ENCODE measurements around the gene CNGA2. TPM values are rescaled to one million over a fixed set of nuclear protein-coding genes. Genes with fewer than 3 reads are reported as not detected.

Gene CNGA2
- polyA plus RNA-seq, 3 donors = not detected

DNA sequence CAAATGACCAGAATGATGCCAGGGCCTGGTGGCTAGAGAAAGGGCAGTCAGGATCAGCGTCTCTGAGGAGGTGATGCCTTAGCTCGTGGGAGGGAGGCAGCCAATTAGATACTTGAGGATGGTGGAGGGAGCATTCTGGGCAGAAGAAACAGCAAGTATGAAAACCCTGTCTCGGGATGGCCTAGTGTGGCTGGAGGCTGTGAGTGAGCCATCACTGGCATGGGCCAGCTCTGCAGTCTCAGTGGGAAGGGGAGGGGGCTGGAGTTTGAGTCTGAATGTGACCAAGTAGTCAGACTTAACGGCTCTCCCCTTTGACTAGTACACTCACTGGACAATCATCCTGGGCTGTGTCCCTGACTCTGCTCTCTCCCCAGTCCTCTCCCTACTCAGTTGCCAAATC is 7.1 kb downstream of the CNGA2 start:
- H3K27ac ChIP-seq (ENCODE audit: low read depth, low read length) = no peak overlapping the region
- WGBS, 3 donors = 71 to 91% (median 77%) methylated on average over 3 to 4 of the region's 4 CpGs

DNA sequence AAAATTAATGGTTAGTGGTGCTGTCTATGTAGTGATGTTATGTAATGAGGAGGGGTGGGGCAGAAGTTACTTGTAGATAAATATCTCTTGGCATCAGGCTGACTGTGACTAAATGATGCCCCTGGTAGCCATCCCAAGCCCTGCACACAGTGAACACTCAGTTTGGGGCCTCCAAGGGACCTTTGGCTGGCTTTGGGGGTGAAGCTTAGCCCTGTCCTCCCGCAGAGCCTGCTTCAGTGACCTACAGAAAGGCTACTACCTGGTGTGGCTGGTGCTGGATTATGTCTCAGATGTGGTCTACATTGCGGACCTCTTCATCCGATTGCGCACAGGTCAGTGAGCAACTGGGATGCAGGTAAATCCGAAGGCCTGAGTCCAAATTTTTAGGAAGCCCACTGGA is 7.8 kb downstream of the CNGA2 start:
- WGBS, 3 donors = 85 to 93% (median 85%) methylated on average over 5 of the region's 5 CpGs

DNA sequence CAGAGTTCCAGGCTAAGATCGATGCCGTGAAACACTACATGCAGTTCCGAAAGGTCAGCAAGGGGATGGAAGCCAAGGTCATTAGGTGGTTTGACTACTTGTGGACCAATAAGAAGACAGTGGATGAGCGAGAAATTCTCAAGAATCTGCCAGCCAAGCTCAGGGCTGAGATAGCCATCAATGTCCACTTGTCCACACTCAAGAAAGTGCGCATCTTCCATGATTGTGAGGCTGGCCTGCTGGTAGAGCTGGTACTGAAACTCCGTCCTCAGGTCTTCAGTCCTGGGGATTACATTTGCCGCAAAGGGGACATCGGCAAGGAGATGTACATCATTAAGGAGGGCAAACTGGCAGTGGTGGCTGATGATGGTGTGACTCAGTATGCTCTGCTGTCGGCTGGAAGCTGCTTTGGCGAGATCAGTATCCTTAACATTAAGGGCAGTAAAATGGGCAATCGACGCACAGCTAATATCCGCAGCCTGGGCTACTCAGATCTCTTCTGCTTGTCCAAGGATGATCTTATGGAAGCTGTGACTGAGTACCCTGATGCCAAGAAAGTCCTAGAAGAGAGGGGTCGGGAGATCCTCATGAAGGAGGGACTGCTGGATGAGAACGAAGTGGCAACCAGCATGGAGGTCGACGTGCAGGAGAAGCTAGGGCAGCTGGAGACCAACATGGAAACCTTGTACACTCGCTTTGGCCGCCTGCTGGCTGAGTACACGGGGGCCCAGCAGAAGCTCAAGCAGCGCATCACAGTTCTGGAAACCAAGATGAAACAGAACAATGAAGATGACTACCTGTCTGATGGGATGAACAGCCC is 9.3 kb downstream of the CNGA2 start:
- WGBS, 3 donors = 89 to 95% (median 89%) methylated on average over 19 to 21 of the region's 21 CpGs

More for the DNA sequence above, 7.8 kb downstream of the CNGA2 start:
- H3K27ac ChIP-seq (ENCODE audit: low read depth, low read length) = no peak overlapping the region

DNA sequence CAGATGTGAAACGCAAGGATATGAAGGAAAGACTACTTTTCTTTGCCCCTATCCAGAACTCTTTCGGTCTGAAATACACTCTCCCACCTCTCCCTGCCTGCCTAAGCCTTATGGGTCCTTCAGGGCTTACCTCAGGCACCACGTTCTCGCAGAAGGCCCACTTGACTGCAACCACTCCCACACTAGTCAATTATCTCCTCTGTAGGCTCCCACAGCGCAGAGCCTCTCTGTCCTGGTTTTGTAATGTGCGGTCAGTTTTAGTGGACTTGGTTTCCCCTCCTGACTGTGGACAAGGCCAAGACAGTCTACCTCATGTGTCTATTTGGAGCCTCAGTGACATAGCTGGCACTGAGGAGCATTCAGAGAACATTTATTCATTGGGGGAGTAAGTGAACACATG is 11.1 kb downstream of the CNGA2 start:
- 65 to 88% (median 70%) methylated on average over 6 of the region's 6 CpGs for WGBS, 3 donors
- no peak overlapping the region for H3K27ac ChIP-seq (ENCODE audit: low read depth, low read length)

More for the DNA sequence above, 9.3 kb downstream of the CNGA2 start:
- H3K27ac ChIP-seq (ENCODE audit: low read depth, low read length) = no peak overlapping the region

DNA sequence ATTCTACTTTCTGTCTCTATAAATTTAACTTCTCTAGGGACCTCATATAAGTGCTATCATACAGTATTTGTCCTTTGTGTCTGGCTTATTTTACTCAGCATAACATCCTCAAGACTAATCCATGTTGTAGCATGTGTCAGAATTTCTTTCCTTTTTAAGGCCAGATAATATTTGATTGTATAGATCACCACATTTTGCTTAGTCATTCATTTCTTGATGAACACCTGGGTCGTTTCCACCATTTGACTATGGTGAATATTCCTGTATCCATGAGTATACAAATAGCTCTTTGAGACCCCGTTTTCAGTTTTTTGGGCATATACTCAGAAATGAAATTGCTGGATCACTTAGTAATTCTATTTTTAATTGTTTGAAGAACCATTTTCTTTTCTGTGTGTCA is 12.0 kb downstream of the CNGA2 start:
- 46 to 73% (median 60%) methylated on average over 2 of the region's 2 CpGs for WGBS, 3 donors
- H3K27ac ChIP-seq (ENCODE audit: low read depth, low read length) = no peak overlapping the region

DNA sequence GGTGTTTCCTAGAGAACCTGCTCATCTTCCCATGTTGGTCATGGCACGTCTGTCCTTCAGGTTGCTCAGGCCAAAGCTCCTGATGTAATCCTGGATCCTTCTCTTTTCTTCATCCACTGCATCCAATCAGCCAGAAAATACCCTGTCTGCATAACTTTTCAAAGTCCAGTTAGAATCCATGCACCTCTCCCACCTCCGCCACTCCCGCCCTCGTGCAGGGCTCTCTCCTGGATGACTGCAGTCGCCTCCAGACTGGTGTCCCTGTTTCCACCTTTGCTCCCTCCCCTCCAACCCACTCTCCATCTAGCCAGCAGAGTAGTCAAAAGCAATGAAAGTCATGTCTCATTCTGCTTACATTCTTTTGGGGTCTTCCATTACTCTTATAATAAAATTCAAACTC is 16.0 kb downstream of the CNGA2 start:
- 92 to 97% (median 95%) methylated on average over 5 of the region's 5 CpGs for WGBS, 3 donors
- no peak overlapping the region for H3K27ac ChIP-seq (ENCODE audit: low read depth, low read length)

DNA sequence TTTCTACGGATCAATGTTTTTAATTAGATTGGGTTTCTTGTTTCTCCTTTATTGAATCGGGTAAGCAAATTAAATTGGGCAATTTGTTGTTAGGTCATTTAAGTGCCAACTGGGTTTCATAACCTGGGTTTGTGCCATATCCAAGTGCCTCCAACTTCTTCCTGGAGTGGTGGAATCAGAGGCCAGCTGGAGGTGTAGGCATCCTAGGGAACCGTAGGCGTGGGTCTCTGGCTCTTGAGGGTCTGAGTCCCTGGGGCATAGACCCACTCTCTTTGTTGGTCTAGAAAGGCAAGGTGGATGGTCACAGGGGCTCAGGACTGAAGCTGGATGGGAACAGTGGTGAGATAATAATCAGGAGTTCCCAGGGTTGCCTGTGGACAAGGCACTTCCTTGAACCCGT is 18.3 kb downstream of the CNGA2 start:
- H3K27ac ChIP-seq (ENCODE audit: low read depth, low read length) = no peak overlapping the region
- WGBS, 3 donors = 43 to 71% (median 63%) methylated on average over 5 of the region's 5 CpGs

DNA sequence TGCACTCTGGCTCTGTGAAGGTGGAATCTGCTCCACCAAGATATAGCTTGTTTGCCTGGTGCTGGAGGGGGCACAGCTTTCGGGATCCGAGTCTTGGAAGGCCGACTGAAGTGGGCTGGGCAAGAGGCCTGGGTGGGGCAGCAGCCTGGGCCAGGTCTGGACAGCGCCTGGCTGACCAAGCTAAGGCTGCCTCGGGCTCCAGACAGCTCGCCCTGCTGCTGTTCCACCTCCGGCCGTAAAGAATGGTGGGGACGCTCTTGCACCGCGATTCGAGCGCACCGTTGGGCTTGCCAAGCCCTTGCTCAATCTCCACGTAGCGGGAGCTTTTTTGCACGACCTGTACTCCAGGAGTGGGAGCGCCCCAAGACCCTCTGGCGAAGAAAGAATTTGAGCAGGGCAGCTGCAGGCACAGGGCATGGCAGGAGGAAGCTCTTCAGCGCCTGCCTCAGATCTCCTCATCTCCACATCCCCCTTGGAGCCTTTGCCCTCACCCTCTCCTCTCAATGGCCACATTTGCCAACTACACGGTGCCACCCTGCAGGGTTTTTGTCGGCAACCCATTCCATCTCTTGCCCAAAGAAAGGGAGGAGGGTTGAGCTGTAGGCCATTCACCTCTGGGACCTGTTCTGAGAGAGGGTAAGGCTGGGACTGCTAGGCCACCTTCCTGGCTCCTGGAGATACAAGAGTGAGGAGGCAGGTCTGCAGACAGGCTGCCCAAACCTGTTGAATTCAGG is 18.9 kb downstream of the CNGA2 start:
- H3K27ac ChIP-seq (ENCODE audit: low read depth, low read length) = no peak overlapping the region
- WGBS, 3 donors = 7 to 12% (median 11%) methylated on average over 6 to 22 of the region's 22 CpGs

DNA sequence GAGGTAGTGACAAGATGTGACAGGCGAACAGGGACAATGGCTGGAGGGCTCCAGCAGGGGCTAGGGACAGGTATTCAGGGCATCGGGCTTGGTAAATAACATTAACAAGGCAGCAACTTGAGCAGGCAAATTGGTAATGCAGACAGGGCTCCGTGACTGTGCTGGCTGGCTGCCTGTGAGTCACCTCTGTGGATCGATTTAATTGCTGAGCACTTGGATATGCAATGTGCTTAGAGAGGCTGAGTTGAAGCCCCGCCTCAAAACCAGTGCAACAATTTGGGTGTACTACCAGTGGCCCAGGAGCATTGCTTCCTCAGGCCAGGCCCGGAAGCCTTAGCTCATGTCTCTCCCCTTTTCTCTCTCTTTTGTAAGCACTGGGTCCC is 19.5 kb downstream of the CNGA2 start:
- 58 to 71% (median 68%) methylated on average over 6 of the region's 6 CpGs for WGBS, 3 donors
- H3K27ac ChIP-seq (ENCODE audit: low read depth, low read length) = no peak overlapping the region

DNA sequence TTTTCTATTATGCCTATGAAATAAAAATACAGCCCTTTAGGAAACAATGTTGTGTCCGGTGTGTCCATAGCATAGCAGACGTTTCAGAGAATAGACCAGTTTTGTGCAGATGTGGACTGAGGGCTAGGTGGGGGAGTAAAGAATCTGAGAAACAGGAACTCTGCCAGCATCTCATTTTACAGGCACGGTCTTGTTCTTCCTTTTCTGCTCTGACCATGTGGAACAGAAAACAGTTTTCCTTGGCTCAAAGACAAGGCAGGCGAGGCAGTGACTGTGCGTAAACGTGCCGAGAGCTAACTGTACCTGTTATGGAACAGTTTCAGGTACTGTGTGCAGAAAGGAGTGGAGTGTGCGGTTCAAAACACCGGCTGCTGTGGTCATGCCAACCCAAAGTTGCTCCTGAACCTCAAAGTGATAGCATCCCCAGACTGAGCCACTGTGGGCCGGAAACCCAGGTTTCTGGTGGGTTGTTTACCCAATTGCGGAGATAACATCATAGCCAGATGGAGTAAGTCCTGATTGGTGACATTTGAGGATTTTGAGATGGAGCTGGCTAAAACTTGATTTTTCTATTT is 20.2 kb downstream of the CNGA2 start:
- 71 to 77% (median 73%) methylated on average over 11 of the region's 11 CpGs for WGBS, 3 donors
- H3K27ac ChIP-seq (ENCODE audit: low read depth, low read length) = no peak overlapping the region

DNA sequence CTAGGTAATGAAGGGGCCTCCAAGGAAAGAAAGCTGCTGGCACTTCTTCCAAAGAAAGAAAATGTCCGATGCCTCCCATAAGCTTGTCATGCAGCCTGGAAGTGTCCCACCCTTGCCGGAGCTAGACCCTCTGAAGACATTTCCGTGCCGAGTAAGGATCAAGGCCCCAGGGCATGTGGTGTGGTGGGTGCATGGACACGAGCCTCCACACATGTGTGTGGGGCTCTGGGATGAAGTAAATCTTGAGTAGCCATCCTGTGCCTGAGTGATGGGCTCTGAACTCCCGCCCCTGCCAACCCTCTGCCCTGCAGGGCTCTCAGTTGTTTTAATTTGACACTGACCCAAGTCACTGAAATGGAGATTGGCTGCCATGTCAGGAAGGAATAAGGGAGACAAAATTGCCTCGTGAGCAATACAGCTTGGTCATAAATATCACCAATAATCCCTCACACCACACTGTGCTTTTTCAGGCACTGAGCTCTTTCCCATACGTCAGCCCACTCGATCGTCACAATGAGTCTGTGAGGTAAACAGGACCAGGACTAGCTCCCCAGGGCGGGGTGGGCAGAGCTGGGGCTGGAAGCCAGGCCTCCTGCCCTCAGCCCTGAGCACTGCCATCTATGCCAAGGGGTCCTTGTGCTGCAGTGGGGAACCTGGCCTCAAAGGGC is 24.6 kb downstream of the CNGA2 start:
- WGBS, 3 donors = 79 to 89% (median 89%) methylated on average over 11 of the region's 11 CpGs
- no peak overlapping the region for H3K27ac ChIP-seq (ENCODE audit: low read depth, low read length)

DNA sequence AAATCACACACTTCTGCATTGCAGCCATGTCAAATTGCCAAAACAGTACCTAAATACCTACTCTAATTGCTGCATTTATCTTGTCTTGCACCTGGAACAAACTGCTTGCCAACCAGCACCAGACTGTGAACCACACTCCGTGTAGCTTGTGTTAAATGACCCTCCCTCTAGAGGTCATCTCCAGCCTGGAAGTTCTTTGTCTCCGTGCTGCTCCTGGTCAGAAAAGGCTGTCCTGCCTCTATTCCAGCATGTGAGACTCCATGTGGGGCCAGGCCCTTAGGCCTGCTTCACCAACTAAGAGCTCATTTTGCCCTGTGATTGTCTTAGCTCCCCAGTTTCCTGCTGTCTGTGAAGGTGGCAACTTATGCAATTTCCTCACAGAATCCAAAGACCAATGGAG is 28.3 kb downstream of the CNGA2 start:
- 52 to 65% (median 61%) methylated on average over 2 of the region's 2 CpGs for WGBS, 3 donors
- H3K27ac ChIP-seq (ENCODE audit: low read depth, low read length) = no peak overlapping the region

DNA sequence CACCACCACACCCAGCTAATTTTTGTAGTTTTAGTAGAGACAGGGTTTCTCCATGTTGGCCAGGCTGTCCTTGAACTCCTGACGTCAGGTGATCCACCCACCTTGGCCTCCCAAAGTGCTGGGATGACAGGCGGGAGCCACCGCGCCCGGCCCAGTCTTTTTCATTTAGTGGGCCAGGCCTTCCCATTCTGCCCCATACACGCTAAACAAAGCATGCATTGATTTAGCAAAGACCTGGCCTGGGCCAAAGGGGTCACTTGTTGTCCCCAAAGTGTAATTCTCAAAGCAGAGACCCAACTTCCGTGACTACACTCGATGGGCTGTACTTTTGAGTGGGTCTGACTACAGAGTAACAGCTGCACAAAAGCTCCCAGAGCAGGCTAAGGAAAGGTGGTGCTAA is 29.2 kb downstream of the CNGA2 start:
- 93 to 96% (median 94%) methylated on average over 8 of the region's 8 CpGs for WGBS, 3 donors
- no peak overlapping the region for H3K27ac ChIP-seq (ENCODE audit: low read depth, low read length)

DNA sequence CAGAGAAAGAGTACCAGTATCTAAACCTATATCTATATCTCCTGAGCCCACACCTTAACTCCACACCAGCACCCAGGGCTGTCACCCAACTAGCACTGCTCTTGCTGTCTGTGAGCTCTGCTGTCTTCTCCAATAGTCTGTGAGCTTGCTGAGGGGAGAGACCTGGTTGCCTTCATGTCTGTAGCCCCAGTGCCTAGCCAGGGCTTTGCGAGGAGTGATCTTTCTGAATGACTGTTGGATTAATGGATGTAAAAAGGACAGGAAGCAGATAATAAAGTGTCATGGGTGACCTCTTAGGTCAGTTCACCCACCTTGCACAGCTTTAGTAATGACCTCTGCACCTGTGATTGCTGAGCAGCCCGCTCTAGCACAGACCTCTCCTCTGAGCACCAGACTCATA is 30.5 kb downstream of the CNGA2 start:
- no peak overlapping the region for H3K27ac ChIP-seq (ENCODE audit: low read depth, low read length)
- WGBS, 3 donors = 75 to 100% (median 83%) methylated on average over 2 of the region's 2 CpGs

DNA sequence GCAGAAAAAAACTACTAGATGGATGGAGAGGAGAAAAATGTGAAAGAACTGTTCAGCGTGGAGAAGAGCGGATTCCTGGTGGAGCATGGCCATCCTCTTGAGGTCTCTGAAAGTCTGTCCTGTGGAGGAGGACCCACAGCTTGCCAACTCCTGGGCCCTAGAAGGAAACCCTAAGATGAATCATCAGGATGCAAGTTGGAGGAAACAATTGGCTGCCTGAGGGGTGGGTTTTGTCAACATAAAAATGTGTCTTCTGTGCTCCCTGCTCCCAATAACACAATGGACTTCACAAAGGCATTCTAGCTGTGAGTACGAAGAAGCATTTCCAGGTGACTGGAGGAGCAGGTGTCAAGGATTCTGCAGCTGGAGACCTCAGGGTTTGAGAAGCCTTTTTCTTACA is 37.2 kb downstream of the CNGA2 start:
- 82 to 86% (median 83%) methylated on average over 3 of the region's 3 CpGs for WGBS, 3 donors

DNA sequence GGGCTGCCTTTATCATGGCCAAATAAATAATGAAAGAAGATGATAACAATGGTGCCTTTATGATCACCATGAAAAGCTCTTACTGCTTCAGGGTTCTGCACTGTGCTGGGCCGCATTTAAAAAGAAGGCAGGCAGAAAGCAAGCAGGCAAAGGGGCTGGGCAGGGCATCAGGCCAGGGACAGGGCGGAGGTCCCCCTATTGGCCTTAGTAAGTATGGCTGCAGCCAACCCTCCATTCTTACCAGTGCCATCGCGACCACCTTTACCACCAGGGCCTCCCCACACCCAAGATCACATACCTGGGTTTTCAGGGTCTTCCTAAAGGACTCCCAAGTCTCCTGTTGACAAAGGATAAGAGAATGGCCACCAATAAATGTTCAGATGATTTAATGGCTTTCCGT is 38.9 kb downstream of the CNGA2 start:
- WGBS, 3 donors = 71 to 87% (median 83%) methylated on average over 5 of the region's 5 CpGs
- H3K27ac ChIP-seq (ENCODE audit: low read depth, low read length) = no peak overlapping the region

More for the DNA sequence above, 37.2 kb downstream of the CNGA2 start:
- H3K27ac ChIP-seq (ENCODE audit: low read depth, low read length) = no peak overlapping the region

DNA sequence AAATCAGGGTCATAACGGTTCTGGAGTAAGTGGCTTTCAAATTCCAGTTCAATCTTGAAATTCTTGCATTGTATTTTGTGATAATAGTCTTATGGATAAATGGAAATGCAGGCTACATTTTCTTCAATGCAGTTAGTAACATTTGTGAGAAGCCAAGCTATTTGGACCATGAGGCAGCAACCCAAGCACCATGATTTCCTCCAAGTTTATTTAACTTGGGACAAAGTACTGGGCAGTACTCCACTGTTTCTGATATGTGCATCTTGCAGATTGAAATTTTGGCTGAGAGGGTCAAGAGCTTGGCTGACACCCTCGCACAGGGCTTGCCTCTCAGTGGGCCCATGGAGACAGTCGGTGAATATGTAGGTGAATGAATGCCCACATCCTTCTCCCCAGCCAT is 39.9 kb downstream of the CNGA2 start:
- no peak overlapping the region for H3K27ac ChIP-seq (ENCODE audit: low read depth, low read length)

DNA sequence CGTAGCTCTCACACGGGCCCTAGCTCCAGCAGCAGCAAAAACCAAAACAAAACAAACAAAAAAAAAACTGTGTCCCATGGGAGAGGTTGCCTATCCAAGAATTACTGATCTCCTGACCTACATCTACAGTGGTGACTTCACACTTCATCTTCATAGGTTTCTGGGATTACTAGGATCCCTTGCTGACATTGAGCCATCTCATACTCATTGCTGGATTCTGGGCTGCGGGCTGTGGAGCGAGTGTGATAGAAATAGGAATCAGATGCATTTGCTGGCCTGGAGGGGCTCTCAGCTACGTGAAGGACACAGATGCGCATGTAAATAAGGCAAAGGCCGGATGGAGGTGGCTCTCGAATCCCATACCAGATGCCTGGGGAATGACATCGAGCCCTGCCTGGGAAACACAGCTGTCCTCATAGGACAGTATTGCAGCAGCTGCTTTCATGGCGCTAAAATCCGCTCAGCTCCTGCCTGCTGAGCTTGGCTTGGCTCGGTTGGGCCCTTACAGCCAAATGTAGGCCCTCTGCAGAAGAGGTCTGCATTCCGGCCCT is 41.7 kb downstream of the CNGA2 start:
- 64 to 69% (median 68%) methylated on average over 12 to 13 of the region's 13 CpGs for WGBS, 3 donors
- no peak overlapping the region for H3K27ac ChIP-seq (ENCODE audit: low read depth, low read length)

More for the DNA sequence above, 39.9 kb downstream of the CNGA2 start:
- 63 to 91% (median 84%) methylated on average over 3 of the region's 3 CpGs for WGBS, 3 donors

DNA sequence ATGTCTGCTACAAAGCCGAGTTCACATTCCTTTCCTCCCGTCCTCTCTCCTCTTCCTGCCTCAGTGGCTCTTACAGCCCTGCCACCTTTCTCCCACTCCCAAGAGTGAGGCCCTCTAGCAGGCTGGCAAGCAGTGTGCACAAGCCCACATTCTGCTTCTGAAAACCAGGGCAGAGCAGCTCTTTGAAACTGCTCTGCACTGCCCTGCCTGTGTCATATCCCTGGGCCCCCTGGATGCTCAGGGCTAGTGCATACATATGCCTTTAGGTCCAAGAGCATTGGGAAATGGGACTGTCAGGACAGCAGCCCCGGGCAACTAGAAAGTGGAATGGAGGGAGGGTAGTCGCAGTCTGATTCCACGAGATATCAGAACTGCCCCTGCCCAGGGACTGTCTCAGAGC is 42.4 kb downstream of the CNGA2 start:
- WGBS, 3 donors = 77 to 90% (median 83%) methylated on average over 4 to 5 of the region's 5 CpGs

More for the DNA sequence above, 42.4 kb downstream of the CNGA2 start:
- H3K27ac ChIP-seq (ENCODE audit: low read depth, low read length) = no peak overlapping the region

Measured in adipose tissue (tissue), 3 donors.